Body of pancreas (tissue), 4 donors: ENCODE data around the gene LHFPL3. TPM values are rescaled to one million over a fixed set of nuclear protein-coding genes. Genes with fewer than 3 reads are reported as not detected.

Experiments used
- ATAC-seq: fragments of 150-250 bp; one replicate; pipeline ENCODE4 v1.9.1; 2016
- DNase-seq, 4 donors: peaks; one replicate each; pipeline ENCODE4 v3.0.0-alpha.2; 2019
- H3K27ac ChIP-seq, 4 donors: fragments of 200-600 bp; sonication (generic); 1 replicate in 3 of 4; 2 replicates in 1 of 4; pipeline versions ENCODE4 v1.5.1 to v1.6.1; 2016 to 2019; ENCODE audit warnings: mild to moderate bottlenecking in 1 of 4, mixed read lengths in 1 of 4, moderate library complexity in 1 of 4
- H3K27me3 ChIP-seq, 2 donors: fragments of 200-600 bp; sonication (generic); one replicate each; pipeline ENCODE4 v1.6.0; 2016; ENCODE audit warnings: mild to moderate bottlenecking in 1 of 2
- H3K36me3 ChIP-seq, 2 donors: fragments of 200-600 bp; sonication (generic); replicated peaks in 1 of 2; 2 replicates each; pipeline ENCODE4 v1.5.1; 2016; ENCODE audit warnings: low read depth in 2 of 2; ENCODE audit not compliant: insufficient read depth in 1 of 2
- H3K4me1 ChIP-seq: fragments of 200-600 bp; sonication (generic); one replicate; pipeline ENCODE4 v1.6.0; 2016
- H3K4me3 ChIP-seq, 2 donors: fragments of 200-600 bp; sonication (generic); 1 replicate in 1 of 2; 2 replicates in 1 of 2; pipeline ENCODE4 v1.5.1; 2016 to 2019
- H3K9me3 ChIP-seq, 3 donors: fragments of 200-600 bp; sonication (generic); 1 replicate in 2 of 3; 2 replicates in 1 of 3; pipeline ENCODE4 v1.5.1; 2016
- POLR2A ChIP-seq, 3 donors: fragments of 450-650 bp; IDR thresholded peaks; one replicate each; pipeline ENCODE4 v1.6.1; 2016; ENCODE audit warnings: antibody characterized with exemption in 3 of 3, mild to moderate bottlenecking in 2 of 3
- WGBS, 2 donors: methylation state at CpG; one replicate each; pipeline ENCODE4 v1.1.5; 2017; 5-methylcytosine and 5-hydroxymethylcytosine counted together
- intact Hi-C: fragments of 100-400 bp; cut with DNase I; formaldehyde crosslinking; loops from one replicate; pipeline ENCODE4 v1.15.1; 2023
- total RNA-seq, 2 donors: library from RNA; depleted of rRNA; stranded (reverse); fragments of >200 nt; gene quantifications; one replicate each; pipeline ENCODE4 v1.1.0, GENCODE V29; 2016
- TF ChIP-seq, protein P1 (sequence below), 7 experiments: fragments of 450-650 bp in 4 of 7; fragments of 200-600 bp in 3 of 7; sonication (generic) in 3 of 7; IDR thresholded peaks; one replicate each; pipeline ENCODE4 v1.5.1; 2016 to 2019; ENCODE audit warnings: antibody characterized with exemption in 7 of 7

LHFPL3 gene
- total RNA-seq, 2 donors from 2014 or later: not detected

DNA sequence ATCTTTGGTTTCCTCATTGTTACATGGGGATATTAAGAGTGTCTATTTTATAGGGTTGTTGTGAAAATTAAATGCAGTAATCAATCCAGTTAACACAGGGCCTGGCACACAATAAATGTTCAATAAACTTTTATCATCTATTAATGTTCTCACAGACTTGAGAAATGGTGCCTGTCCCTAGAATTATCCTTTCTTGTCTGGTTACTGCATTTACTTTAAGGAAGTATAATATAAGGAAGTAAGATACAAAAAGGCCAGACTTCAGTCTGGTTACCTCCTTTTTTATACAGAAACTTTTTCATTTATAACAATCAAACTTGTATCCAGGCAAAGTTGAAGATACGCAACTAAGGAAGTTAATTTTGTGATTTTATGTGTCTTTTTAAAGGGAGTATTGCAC lies 117.0 kb downstream of the LHFPL3 start:
- DNase-seq (no peak), ATAC-seq (no peak)
- no peaks in the 10 kb centered on the region for H3K9me3 ChIP-seq
- H3K27ac ChIP-seq: no peak overlapping the region
- no peaks in the 10 kb centered on the region for H3K4me1 ChIP-seq
- no peaks in the 10 kb centered on the region for H3K36me3 ChIP-seq
- 97 to 100% methylated on average over 1 of the region's 1 CpG for WGBS, 2 donors
- TF ChIP-seq, protein P1, sequence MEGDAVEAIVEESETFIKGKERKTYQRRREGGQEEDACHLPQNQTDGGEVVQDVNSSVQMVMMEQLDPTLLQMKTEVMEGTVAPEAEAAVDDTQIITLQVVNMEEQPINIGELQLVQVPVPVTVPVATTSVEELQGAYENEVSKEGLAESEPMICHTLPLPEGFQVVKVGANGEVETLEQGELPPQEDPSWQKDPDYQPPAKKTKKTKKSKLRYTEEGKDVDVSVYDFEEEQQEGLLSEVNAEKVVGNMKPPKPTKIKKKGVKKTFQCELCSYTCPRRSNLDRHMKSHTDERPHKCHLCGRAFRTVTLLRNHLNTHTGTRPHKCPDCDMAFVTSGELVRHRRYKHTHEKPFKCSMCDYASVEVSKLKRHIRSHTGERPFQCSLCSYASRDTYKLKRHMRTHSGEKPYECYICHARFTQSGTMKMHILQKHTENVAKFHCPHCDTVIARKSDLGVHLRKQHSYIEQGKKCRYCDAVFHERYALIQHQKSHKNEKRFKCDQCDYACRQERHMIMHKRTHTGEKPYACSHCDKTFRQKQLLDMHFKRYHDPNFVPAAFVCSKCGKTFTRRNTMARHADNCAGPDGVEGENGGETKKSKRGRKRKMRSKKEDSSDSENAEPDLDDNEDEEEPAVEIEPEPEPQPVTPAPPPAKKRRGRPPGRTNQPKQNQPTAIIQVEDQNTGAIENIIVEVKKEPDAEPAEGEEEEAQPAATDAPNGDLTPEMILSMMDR (IDR thresholded peaks at IDR 0.05): no peak
- TF ChIP-seq POLR2A (IDR thresholded peaks at IDR 0.05): no peak
- no peaks in the 10 kb centered on the region for H3K27me3 ChIP-seq
- no peak overlapping the region for H3K4me3 ChIP-seq
- intact Hi-C loops: no loop called here

DNA sequence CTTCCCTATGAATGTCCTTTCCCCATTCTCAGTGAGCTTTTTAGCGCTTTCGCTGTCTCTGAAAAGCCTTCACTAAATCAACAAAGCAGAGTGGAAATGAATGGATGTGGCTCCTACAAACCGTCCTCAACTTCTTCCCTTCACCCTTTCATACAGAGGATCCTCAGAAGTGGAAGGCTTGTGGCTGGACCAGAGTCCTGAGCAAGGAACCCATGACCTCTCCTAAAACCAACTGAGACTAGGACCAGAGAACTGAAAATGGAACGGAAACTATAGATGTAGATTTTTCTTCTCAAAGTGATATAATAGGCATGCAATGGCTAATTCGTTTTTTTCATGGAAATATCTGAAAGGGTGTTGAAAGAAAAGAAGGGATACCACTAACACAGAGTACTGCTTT lies 122.5 kb downstream of the LHFPL3 start:
- no peaks in the 10 kb centered on the region for H3K27me3 ChIP-seq
- TF ChIP-seq POLR2A (IDR thresholded peaks at IDR 0.05): no peak
- TF ChIP-seq, protein P1 (IDR thresholded peaks at IDR 0.05): no peak
- ATAC-seq: no peak
- WGBS, 2 donors: 66 to 67% methylated on average over 5 of the region's 5 CpGs
- no peak overlapping the region for H3K4me3 ChIP-seq
- no peak for DNase-seq
- no peaks in the 10 kb centered on the region for H3K9me3 ChIP-seq
- intact Hi-C loops: no loop called here
- H3K27ac ChIP-seq: no peak overlapping the region
- no peaks in the 10 kb centered on the region for H3K4me1 ChIP-seq
- no peaks in the 10 kb centered on the region for H3K36me3 ChIP-seq

DNA sequence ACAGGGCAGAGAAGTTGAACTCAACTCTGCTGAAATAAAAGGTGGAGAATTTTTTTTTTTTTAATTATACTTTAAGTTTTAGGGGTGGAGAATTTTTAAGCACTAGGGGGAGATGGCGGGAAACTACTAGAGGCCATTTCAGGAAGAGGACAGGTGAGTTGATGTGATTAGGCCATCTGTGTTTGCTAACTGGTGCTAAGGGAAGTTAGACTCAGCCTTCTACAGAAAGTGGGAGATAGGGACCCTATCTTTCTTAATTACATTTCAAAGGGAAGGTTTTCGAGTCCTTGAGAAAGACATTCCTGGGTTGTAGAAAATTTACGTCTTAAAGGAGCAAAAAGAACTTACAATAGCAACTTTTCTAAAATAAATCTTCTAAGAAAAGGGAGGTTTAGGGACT lies 124.8 kb downstream of the LHFPL3 start:
- intact Hi-C loops: no loop called here
- H3K36me3 ChIP-seq: no peaks in the 10 kb centered on the region
- TF ChIP-seq, protein P1 (IDR thresholded peaks at IDR 0.05): no peak
- TF ChIP-seq POLR2A (IDR thresholded peaks at IDR 0.05): no peak
- no peak overlapping the region for H3K27ac ChIP-seq
- no peak overlapping the region for H3K4me3 ChIP-seq
- ATAC-seq (no peak), DNase-seq (no peak)
- H3K9me3 ChIP-seq: no peaks in the 10 kb centered on the region
- H3K27me3 ChIP-seq: no peaks in the 10 kb centered on the region
- no peaks in the 10 kb centered on the region for H3K4me1 ChIP-seq
- WGBS, 2 donors: 59 to 73% methylated on average over 3 of the region's 3 CpGs

DNA sequence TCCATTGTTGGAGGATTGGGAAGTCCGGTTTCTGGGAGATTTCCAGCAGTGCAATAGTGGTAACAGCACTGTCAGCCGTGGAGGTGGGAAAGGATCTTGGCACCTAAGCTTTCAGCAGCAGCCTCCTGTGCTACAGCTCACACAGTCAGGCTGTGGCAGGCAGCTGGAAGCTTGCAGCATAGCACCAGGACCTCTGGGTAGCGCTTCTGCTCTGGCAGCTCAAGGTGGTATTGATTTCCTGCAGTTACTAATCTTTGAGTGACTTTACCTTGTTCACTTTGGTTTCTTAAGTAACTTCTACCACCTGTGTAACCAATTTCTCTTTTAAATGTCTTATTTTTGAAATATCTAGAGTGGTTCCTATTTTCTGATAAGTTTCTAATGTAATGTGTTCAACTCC lies 130.5 kb downstream of the LHFPL3 start:
- Histone ChIP-seq H3K36me3 (no peaks in the 10 kb centered on the region), H3K4me3 (no peak overlapping the region), H3K27me3 (no peaks in the 10 kb centered on the region), H3K4me1 (no peaks in the 10 kb centered on the region), H3K27ac (no peak overlapping the region), H3K9me3 (no peaks in the 10 kb centered on the region)
- peak in 2 of 4 donors; percentile 23 to 30 for DNase-seq
- WGBS, 2 donors: 41 to 55% methylated on average over 3 of the region's 3 CpGs
- TF ChIP-seq, protein P1 (IDR thresholded peaks at IDR 0.05): no peak
- no peak for TF ChIP-seq POLR2A (IDR thresholded peaks at IDR 0.05)
- intact Hi-C loops: no loop called here
- ATAC-seq: no peak

DNA sequence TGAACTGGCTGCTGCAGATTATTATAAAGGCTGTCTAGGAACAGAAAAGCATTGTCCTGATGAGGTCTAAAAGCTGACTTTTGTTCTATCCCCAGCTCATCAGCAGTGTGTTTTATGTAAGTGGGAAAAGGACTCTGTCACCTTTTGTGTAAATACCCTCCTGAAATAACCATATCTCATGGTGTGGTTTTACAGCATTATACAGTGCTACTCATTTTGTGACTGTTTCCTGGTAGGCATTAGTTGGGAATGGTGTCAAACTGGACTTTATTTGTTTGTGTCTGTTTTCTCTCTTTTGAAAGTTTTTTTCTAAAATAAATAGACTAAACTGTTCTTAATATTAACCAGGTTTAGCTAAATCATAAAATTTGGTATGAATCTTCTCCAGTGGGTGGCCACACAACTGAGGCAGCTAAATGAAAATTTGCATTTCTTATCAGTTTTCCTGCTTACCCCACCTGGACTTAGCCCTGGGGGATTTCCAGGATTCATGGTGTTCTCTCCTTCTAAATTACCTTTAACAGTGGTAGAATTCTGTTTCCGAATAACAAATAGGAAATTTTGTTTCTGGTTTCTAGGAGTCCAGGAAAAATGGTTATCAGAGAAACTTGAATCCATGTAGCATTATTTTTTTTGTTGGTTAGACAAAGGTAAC lies 140.9 kb downstream of the LHFPL3 start:
- H3K4me1 ChIP-seq: no peaks in the 10 kb centered on the region
- no peak overlapping the region for H3K4me3 ChIP-seq
- DNase-seq (peak in 1 of 4 donors; percentile 25), ATAC-seq (peak; percentile 78)
- no peaks in the 10 kb centered on the region for H3K36me3 ChIP-seq
- peak overlapping the region in 2 of 4 donors; percentile 42 to 62 for H3K27ac ChIP-seq
- intact Hi-C loops: no loop called here
- no peak for TF ChIP-seq POLR2A (IDR thresholded peaks at IDR 0.05)
- TF ChIP-seq, protein P1 (IDR thresholded peaks at IDR 0.05): no peak
- H3K9me3 ChIP-seq: no peaks in the 10 kb centered on the region
- 56 to 57% methylated on average over 1 of the region's 1 CpG for WGBS, 2 donors
- H3K27me3 ChIP-seq: no peaks in the 10 kb centered on the region
